OCI-LY7 (cell line): ENCODE data around the gene ZCCHC18. TPM values are rescaled to one million over a fixed set of nuclear protein-coding genes. Genes with fewer than 3 reads are reported as not detected.
"Not testable (repeated sequence)": the region's sequence is repeated elsewhere in the genome, so short reads cannot be mapped to it uniquely, and the experiment has no call there.

ENCODE experiments used
- BruUV-seq: library from RNA; stranded (reverse); fragments of 400-500 nt; replicated peaks from 2 replicates; lab custom pipeline; 2021; lab: Mats Ljungman, UMichigan
- CTCF ChIA-PET: fragments of 300-600 bp; sonication (Branson Sonifier 250); formaldehyde crosslinking; loops from one replicate; lab custom pipeline; 2022; ENCODE audit warnings: antibody characterized with exemption; ENCODE audit not compliant: unreplicated experiment; lab: Charles Lee
- POLR2A ChIA-PET: fragments of 300-600 bp; sonication (Branson Sonifier 250); formaldehyde crosslinking; loops from one replicate; lab custom pipeline; 2022; ENCODE audit warnings: antibody characterized with exemption; lab: Charles Lee
- DNase-seq: peaks from one replicate; pipeline ENCODE4 v3.0.0-alpha.2; 2015; ENCODE audit warnings: low spot score
- H2AFZ ChIP-seq: fragments of 200-600 bp; sonication (generic), shearing (Covaris generic); 2 replicates; pipeline ENCODE4 v1.6.1; 2014; ENCODE audit warnings: mild to moderate bottlenecking, antibody characterized with exemption, low read length, moderate library complexity
- H3K27ac ChIP-seq: fragments of 200-600 bp; sonication (generic); 2 replicates; pipeline ENCODE4 v1.5.1; 2014; ENCODE audit warnings: mixed run types, low read depth, mild to moderate bottlenecking, moderate library complexity, low read length, inconsistent platforms; ENCODE audit not compliant: poor library complexity, severe bottlenecking
- H3K36me3 ChIP-seq: fragments of 200-600 bp; sonication (generic); 2 replicates; pipeline ENCODE4 v1.6.1; 2014; ENCODE audit warnings: mild to moderate bottlenecking, antibody characterized with exemption, low read length, moderate library complexity, mixed read lengths; ENCODE audit not compliant: insufficient read depth
- H3K4me1 ChIP-seq: fragments of 200-600 bp; sonication (generic); 2 replicates; pipeline ENCODE4 v1.5.1; 2014; ENCODE audit warnings: mild to moderate bottlenecking, low read length; ENCODE audit not compliant: insufficient read depth, poor library complexity, severe bottlenecking
- H3K4me2 ChIP-seq: fragments of 200-600 bp; sonication (generic); 2 replicates; pipeline ENCODE4 v1.6.1; 2014; ENCODE audit warnings: mild to moderate bottlenecking, low read length
- H3K4me3 ChIP-seq: fragments of 200-600 bp; sonication (generic); 2 replicates; pipeline ENCODE4 v1.5.1; 2014; ENCODE audit warnings: mild to moderate bottlenecking, low read depth, low read length; ENCODE audit not compliant: poor library complexity, severe bottlenecking
- H3K79me2 ChIP-seq: fragments of 200-600 bp; sonication (generic); 2 replicates; pipeline ENCODE4 v1.6.1; 2016; ENCODE audit warnings: low read depth, mild to moderate bottlenecking, low read length, moderate library complexity, mixed read lengths; ENCODE audit not compliant: insufficient read depth
- H3K9me2 ChIP-seq: fragments of 200-600 bp; sonication (generic); 2 replicates; pipeline ENCODE4 v1.6.1; 2016; ENCODE audit warnings: mild to moderate bottlenecking, low read length, mixed read lengths; ENCODE audit not compliant: insufficient read depth
- H3K9me3 ChIP-seq: fragments of 200-600 bp; sonication (generic); 2 replicates; pipeline ENCODE4 v1.6.1; 2014; ENCODE audit warnings: mild to moderate bottlenecking, mixed run types, low read length, mixed read lengths
- H4K20me1 ChIP-seq: fragments of 200-600 bp; sonication (generic); 2 replicates; pipeline ENCODE4 v1.6.1; 2014; ENCODE audit warnings: mild to moderate bottlenecking, antibody characterized with exemption, low read length, moderate library complexity, mixed read lengths; ENCODE audit not compliant: insufficient read depth
- EZH2phosphoT487 ChIP-seq: fragments of 200-600 bp; sonication (generic); IDR thresholded peaks from 2 replicates; pipeline ENCODE4 v1.6.1; 2018; ENCODE audit warnings: low read depth, borderline replicate concordance, mild to moderate bottlenecking, mixed run types, antibody characterized with exemption, low read length, moderate library complexity, mixed read lengths
- intact Hi-C: fragments of 100-400 bp; cut with micrococcal nuclease; formaldehyde crosslinking; loops from one replicate; pipeline ENCODE4 v1.10.0; 2022; ENCODE audit not compliant: unreplicated experiment
- total RNA-seq, 2 experiments: library from RNA; depleted of rRNA in 1 of 2; stranded (reverse); fragments of >200 nt in 1 of 2; shearing (Covaris generic) in 1 of 2; gene quantifications; 2 replicates each; pipeline ENCODE4 v1.2.3, GENCODE V29; 2014 to 2022
- TF ChIP-seq, protein P1 (sequence below): fragments of 200-600 bp; sonication (generic); conservative IDR thresholded peaks from 2 replicates; pipeline ENCODE4 v1.5.1; 2014; ENCODE audit warnings: mild to moderate bottlenecking, antibody characterized with exemption, low read length, moderate library complexity, mixed read lengths

Gene ZCCHC18
- total RNA-seq, 2 experiments from 2014 or later, result 4.5 to 12.1 TPM

GRCh38 chrX:104104676-104105075 lies 7.6 kb upstream of the ZCCHC18 start:
- Histone ChIP-seq H3K27ac (no peak overlapping the region), H3K36me3 (no peaks in the 10 kb centered on the region), H3K9me2 (no peaks in the 10 kb centered on the region), H3K4me3 (no peak overlapping the region), H3K79me2 (no peaks in the 10 kb centered on the region), H4K20me1 (no peaks in the 10 kb centered on the region), H3K4me2 (no peak overlapping the region), H3K4me1 (peaks cover under 1% of the 10 kb centered on the region), H3K9me3 (no peaks in the 10 kb centered on the region), H2AFZ (no peak overlapping the region)
- TF ChIP-seq, protein P1, sequence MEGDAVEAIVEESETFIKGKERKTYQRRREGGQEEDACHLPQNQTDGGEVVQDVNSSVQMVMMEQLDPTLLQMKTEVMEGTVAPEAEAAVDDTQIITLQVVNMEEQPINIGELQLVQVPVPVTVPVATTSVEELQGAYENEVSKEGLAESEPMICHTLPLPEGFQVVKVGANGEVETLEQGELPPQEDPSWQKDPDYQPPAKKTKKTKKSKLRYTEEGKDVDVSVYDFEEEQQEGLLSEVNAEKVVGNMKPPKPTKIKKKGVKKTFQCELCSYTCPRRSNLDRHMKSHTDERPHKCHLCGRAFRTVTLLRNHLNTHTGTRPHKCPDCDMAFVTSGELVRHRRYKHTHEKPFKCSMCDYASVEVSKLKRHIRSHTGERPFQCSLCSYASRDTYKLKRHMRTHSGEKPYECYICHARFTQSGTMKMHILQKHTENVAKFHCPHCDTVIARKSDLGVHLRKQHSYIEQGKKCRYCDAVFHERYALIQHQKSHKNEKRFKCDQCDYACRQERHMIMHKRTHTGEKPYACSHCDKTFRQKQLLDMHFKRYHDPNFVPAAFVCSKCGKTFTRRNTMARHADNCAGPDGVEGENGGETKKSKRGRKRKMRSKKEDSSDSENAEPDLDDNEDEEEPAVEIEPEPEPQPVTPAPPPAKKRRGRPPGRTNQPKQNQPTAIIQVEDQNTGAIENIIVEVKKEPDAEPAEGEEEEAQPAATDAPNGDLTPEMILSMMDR, result no peak
- no peak for TF ChIP-seq EZH2phosphoT487
- intact Hi-C loops, result no loop called here
- DNase-seq, result no peak
- no TSS peak for BruUV-seq
- POLR2A ChIA-PET, result interaction anchor here (0.7 kb wide), 1 partner anchor 483 kb away, joined by 3 read pairs; no protein-coding TSS in a partner anchor
- CTCF ChIA-PET, result no interaction called here

- intact Hi-C loops, result no loop called here
- Histone ChIP-seq H2AFZ (no peak overlapping the region), H3K9me3 (no peaks in the 10 kb centered on the region), H3K36me3 (no peaks in the 10 kb centered on the region), H3K4me1 (peaks cover 8% of the 10 kb centered on the region), H3K4me2 (no peak overlapping the region), H4K20me1 (no peaks in the 10 kb centered on the region), H3K9me2 (no peaks in the 10 kb centered on the region), H3K27ac (no peak overlapping the region), H3K79me2 (no peaks in the 10 kb centered on the region), H3K4me3 (no peak overlapping the region)
- ChIA-PET CTCF (no interaction called here), POLR2A (no interaction called here)
- no peak for DNase-seq
- BruUV-seq, result no TSS peak
- no peak for TF ChIP-seq EZH2phosphoT487
- TF ChIP-seq, protein P1, result no peak
Measured at GRCh38 chrX:104105330-104106262, 6.7 kb upstream of the ZCCHC18 start.

- no peaks in the 10 kb centered on the region for H3K9me3 ChIP-seq
- H3K4me3 ChIP-seq, result no peak overlapping the region
- DNase-seq, result no peak
- no peaks in the 10 kb centered on the region for H3K79me2 ChIP-seq
- ChIA-PET POLR2A (no interaction called here), CTCF (interaction anchor here (0.6 kb wide), 1 partner anchor 189 kb away, joined by 3 read pairs; no protein-coding TSS in a partner anchor)
- intact Hi-C loops, result no loop called here
- no peak overlapping the region for H3K27ac ChIP-seq
- H3K9me2 ChIP-seq, result no peaks in the 10 kb centered on the region
- H3K4me2 ChIP-seq, result no peak overlapping the region
- peaks cover 19% of the 10 kb centered on the region for H3K4me1 ChIP-seq
- no peaks in the 10 kb centered on the region for H4K20me1 ChIP-seq
- BruUV-seq, result no TSS peak
- no peaks in the 10 kb centered on the region for H3K36me3 ChIP-seq
- TF ChIP-seq EZH2phosphoT487, result no peak
- TF ChIP-seq, protein P1, result no peak
- H2AFZ ChIP-seq, result no peak overlapping the region
Measured at GRCh38 chrX:104108955-104109354, 3.4 kb upstream of the ZCCHC18 start.

DNA sequence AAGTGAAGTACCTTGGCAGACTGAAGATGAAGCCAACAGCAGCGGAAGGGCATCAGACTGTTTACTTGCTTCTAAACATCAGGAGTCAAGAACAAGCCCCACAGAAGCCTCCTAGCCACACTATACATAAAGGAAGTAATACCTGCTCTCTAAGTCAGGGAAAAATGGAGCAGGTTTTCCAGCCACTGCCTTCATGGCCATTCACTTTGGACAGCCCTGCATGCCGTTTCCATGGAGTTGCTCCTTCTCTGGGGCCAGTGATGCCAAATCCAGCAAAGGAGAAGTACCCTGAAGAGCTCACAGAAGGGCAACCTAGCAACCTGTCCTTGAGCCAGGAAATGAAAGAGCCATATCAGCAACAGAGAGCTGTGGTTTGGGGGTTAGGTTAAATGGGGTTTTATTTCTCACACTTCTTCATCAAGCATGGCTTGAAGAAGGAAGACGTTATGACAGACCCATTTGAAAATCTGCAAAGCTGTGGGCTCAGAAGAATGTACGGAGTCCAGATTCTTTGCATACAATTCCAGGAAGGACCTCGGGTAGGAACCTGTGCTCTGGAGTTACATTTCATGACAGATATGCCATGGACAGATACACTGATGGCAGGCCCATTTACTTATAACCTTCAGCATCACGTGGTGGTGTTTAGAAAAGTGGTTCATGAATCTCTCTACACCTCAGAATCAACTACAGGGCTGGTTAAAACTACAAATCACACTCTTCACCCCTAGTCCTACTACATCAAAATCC lies 1.7 kb upstream of the ZCCHC18 start:
- Histone ChIP-seq H3K4me2 (peak overlapping the region; percentile 77), H3K4me3 (peak overlapping the region; percentile 72), H3K4me1 (peaks cover 19% of the 10 kb centered on the region)
- BruUV-seq, result TSS peak; percentile 77
- H2AFZ ChIP-seq, DNase-seq, H3K36me3 ChIP-seq, H3K9me3 ChIP-seq, intact Hi-C loops, H3K79me2 ChIP-seq, H4K20me1 ChIP-seq, H3K27ac ChIP-seq, H3K9me2 ChIP-seq, CTCF ChIA-PET: not testable (repeated sequence)
- POLR2A ChIA-PET, result interaction anchor here (0.6 to 1.8 kb wide), 3 partner anchors 47 to 192 kb away, joined by 3 to 5 read pairs (median 3); no protein-coding TSS in a partner anchor
